SU-DHL-6 (cell line): ENCODE measurements around the gene PLLP.
A peak's percentile ranks its signal among the peaks of the same experiment; 100 is the strongest.

Experiments
- H2AFZ ChIP-seq: fragments of 200-600 bp; sonication (generic); 2 replicates; pipeline ENCODE4 v1.6.1; 2014; ENCODE audit warnings: low read depth, mild to moderate bottlenecking, moderate library complexity, mixed read lengths, antibody characterized with exemption, low read length; ENCODE audit not compliant: severe bottlenecking
- H3F3A ChIP-seq: fragments of 200-600 bp; shearing (Covaris generic); 2 replicates; pipeline ENCODE4 v1.6.0; 2016; ENCODE audit warnings: antibody characterized with exemption, mild to moderate bottlenecking; ENCODE audit not compliant: insufficient read depth
- H3K27ac ChIP-seq: fragments of 200-600 bp; sonication (generic); 2 replicates; pipeline ENCODE4 v1.5.1; 2016; ENCODE audit warnings: low read depth, mild to moderate bottlenecking, low read length, moderate library complexity, mixed read lengths
- H3K27me3 ChIP-seq: fragments of 200-600 bp; sonication (generic), shearing (Covaris generic); 2 replicates; pipeline ENCODE4 v1.6.0; 2014; ENCODE audit warnings: mild to moderate bottlenecking, low read length
- H3K36me3 ChIP-seq: fragments of 200-600 bp; sonication (generic); 2 replicates; pipeline ENCODE4 v1.6.1; 2014; ENCODE audit warnings: mild to moderate bottlenecking, low read length, mixed read lengths
- H3K4me2 ChIP-seq: fragments of 300-600, 200-600 bp; shearing (Covaris generic), sonication (generic); 2 replicates; pipeline ENCODE4 v1.6.0; 2014; ENCODE audit warnings: low read length, low read depth, mild to moderate bottlenecking; ENCODE audit not compliant: poor library complexity, severe bottlenecking
- H3K4me3 ChIP-seq: fragments of 200-600 bp; sonication (generic); 2 replicates; pipeline ENCODE4 v1.5.1; 2014; ENCODE audit warnings: antibody characterized with exemption, low read length, mild to moderate bottlenecking, mixed read lengths; ENCODE audit not compliant: insufficient read depth, poor library complexity, severe bottlenecking
- H3K79me2 ChIP-seq: fragments of 200-600 bp; sonication (generic); 2 replicates; pipeline ENCODE4 v1.6.1; 2014; ENCODE audit warnings: mild to moderate bottlenecking, low read length, moderate library complexity; ENCODE audit not compliant: insufficient read depth
- H3K9ac ChIP-seq: fragments of 200-600 bp; sonication (generic); 2 replicates; pipeline ENCODE4 v1.7.0; 2014; ENCODE audit warnings: mild to moderate bottlenecking, low read length
- H3K9me2 ChIP-seq: fragments of 200-600 bp; sonication (generic); replicated peaks from 2 replicates; pipeline ENCODE4 v1.6.1; 2014; ENCODE audit warnings: low read length; ENCODE audit not compliant: insufficient read depth
- H3K9me3 ChIP-seq: fragments of 200-600 bp; sonication (generic); 2 replicates; pipeline ENCODE4 v1.6.1; 2014; ENCODE audit warnings: low read length, mixed read lengths; ENCODE audit not compliant: insufficient read depth
- H4K20me1 ChIP-seq: fragments of 200-600 bp; sonication (generic); 2 replicates; pipeline ENCODE4 v1.6.1; 2014; ENCODE audit warnings: low read depth, mild to moderate bottlenecking, antibody characterized with exemption, low read length, moderate library complexity, mixed read lengths
- CTCF ChIP-seq: fragments of 200-600 bp; sonication (generic); IDR thresholded peaks from one replicate; pipeline ENCODE4 v1.5.1; 2017; ENCODE audit warnings: antibody characterized with exemption, mild to moderate bottlenecking, low read length, moderate library complexity; ENCODE audit not compliant: insufficient read depth, poor library complexity, severe bottlenecking
- EZH2phosphoT487 ChIP-seq: fragments of 200-600 bp; sonication (generic), shearing (Covaris generic); conservative IDR thresholded peaks from 2 replicates; pipeline ENCODE4 v1.6.1; 2018; ENCODE audit warnings: mild to moderate bottlenecking, antibody characterized with exemption, low read length, moderate library complexity, mixed read lengths

The PLLP gene

GRCh38 chr16:57303021-57303909, 18.8 kb upstream of the PLLP start:
- Histone ChIP-seq H3K4me2 (no peak overlapping the region), H3K9ac (no peak overlapping the region), H2AFZ (no peak overlapping the region)

GRCh38 chr16:57301126-57301817, 16.8 kb upstream of the PLLP start:
- no peaks in the 10 kb centered on the region for H3K79me2 ChIP-seq
- H3K36me3 ChIP-seq = no peaks in the 10 kb centered on the region
- no peak overlapping the region for H3K27ac ChIP-seq
- H3K9me2 ChIP-seq = no peaks in the 10 kb centered on the region
- TF ChIP-seq CTCF = no peak
- TF ChIP-seq EZH2phosphoT487 = no peak
- H3K27me3 ChIP-seq = no peaks in the 10 kb centered on the region
- H3K4me3 ChIP-seq = no peak overlapping the region
- no peaks in the 10 kb centered on the region for H3K9me3 ChIP-seq
- 0 out of 2 replicates have a peak, but pooled peaks cover 4% of the 10 kb centered on the region for H3F3A ChIP-seq
- H3K9ac ChIP-seq = no peak overlapping the region
- H3K4me2 ChIP-seq = no peak overlapping the region
- H4K20me1 ChIP-seq = no peaks in the 10 kb centered on the region
- H2AFZ ChIP-seq = no peak overlapping the region

More at GRCh38 chr16:57303021-57303909, 18.8 kb upstream of the PLLP start:
- Histone ChIP-seq H4K20me1 (no peaks in the 10 kb centered on the region), H3K36me3 (no peaks in the 10 kb centered on the region), H3K4me3 (no peak overlapping the region), H3K9me2 (no peaks in the 10 kb centered on the region), H3K79me2 (no peaks in the 10 kb centered on the region), H3K27ac (no peak overlapping the region), H3F3A (0 out of 2 replicates have a peak, but pooled peaks cover 4% of the 10 kb centered on the region), H3K9me3 (no peaks in the 10 kb centered on the region), H3K27me3 (no peaks in the 10 kb centered on the region)
- TF ChIP-seq CTCF (no peak), EZH2phosphoT487 (no peak)

GRCh38 chr16:57300387-57301125, 16.1 kb upstream of the PLLP start:
- TF ChIP-seq CTCF (peak; percentile 90), EZH2phosphoT487 (no peak)
- H2AFZ ChIP-seq = peak overlapping the region; percentile 73
- H3K27ac ChIP-seq = peak overlapping the region; percentile 72

More at GRCh38 chr16:57300387-57301125, 16.1 kb upstream of the PLLP start:
- H3K36me3 ChIP-seq = no peaks in the 10 kb centered on the region
- 0 out of 2 replicates have a peak, but pooled peaks cover 4% of the 10 kb centered on the region for H3F3A ChIP-seq
- H3K9me3 ChIP-seq = no peaks in the 10 kb centered on the region
- no peaks in the 10 kb centered on the region for H3K9me2 ChIP-seq
- no peaks in the 10 kb centered on the region for H3K27me3 ChIP-seq
- H3K9ac ChIP-seq = peak overlapping the region; percentile 60
- H3K4me3 ChIP-seq = peak overlapping the region; percentile 76
- H3K4me2 ChIP-seq = peak overlapping the region; percentile 94
- H3K79me2 ChIP-seq = no peaks in the 10 kb centered on the region
- H4K20me1 ChIP-seq = no peaks in the 10 kb centered on the region
